ENCODE measurements around the gene GDI1.

DNA sequence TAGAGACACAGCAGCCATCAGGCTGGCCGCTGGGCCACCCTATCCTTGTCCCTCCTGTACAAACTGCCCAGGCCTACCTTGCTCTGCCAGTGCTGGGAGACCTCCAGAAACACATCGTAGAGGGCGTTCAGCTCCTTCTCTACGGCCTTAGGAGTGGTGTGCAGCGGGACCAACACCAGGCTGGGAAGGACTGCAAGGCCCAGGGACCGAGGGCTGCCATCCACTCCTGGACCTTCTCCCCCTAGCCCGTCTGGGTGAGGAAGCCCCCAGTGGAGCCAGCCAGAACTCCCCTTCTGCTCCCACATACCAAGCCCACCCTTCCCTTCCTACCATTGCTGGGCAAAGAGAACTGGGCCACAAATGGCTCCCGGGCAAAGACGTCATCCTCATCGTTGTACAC is 33.8 kb upstream of the GDI1 start:
- no peak for TF ChIP-seq POLR2A (IDR thresholded peaks at IDR 0.05)
- TF ChIP-seq, protein P1, sequence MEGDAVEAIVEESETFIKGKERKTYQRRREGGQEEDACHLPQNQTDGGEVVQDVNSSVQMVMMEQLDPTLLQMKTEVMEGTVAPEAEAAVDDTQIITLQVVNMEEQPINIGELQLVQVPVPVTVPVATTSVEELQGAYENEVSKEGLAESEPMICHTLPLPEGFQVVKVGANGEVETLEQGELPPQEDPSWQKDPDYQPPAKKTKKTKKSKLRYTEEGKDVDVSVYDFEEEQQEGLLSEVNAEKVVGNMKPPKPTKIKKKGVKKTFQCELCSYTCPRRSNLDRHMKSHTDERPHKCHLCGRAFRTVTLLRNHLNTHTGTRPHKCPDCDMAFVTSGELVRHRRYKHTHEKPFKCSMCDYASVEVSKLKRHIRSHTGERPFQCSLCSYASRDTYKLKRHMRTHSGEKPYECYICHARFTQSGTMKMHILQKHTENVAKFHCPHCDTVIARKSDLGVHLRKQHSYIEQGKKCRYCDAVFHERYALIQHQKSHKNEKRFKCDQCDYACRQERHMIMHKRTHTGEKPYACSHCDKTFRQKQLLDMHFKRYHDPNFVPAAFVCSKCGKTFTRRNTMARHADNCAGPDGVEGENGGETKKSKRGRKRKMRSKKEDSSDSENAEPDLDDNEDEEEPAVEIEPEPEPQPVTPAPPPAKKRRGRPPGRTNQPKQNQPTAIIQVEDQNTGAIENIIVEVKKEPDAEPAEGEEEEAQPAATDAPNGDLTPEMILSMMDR (IDR thresholded peaks at IDR 0.05), result no peak
- no peak for TF ChIP-seq POLR2AphosphoS5 (IDR thresholded peaks at IDR 0.05)

Data from breast epithelium (tissue), 3 donors.